22Rv1 (cell line): ENCODE measurements around the gene SNAP47.

Experiments used
- CTCF ChIP-seq: fragments of 450-650 bp; IDR thresholded peaks from 2 replicates; pipeline ENCODE4 v1.5.1; 2017; ENCODE audit warnings: mild to moderate bottlenecking
- ZFX ChIP-seq: fragments of 450-650 bp; IDR thresholded peaks from 2 replicates; pipeline ENCODE4 v1.6.1; 2017; ENCODE audit warnings: antibody characterized with exemption, borderline replicate concordance

- no peak for TF ChIP-seq CTCF
- no peak for TF ChIP-seq ZFX
These were observed 7.8 kb downstream of the SNAP47 start for GRCh38 chr1:227742738-227743715.
